Measurements from ENCODE around the gene ESYT1. TPM values are rescaled to one million over a fixed set of nuclear protein-coding genes. Genes with fewer than 3 reads are reported as not detected.

ESYT1 gene
- total and polyA plus RNA-seq, 9 of the 15 experiments (the other 6 are each of a cell fraction or from before 2014, with no cell fraction given): 132 to 420 (median 164) TPM

- TF ChIP-seq NR1H2 (CRISPR knock-in tag; IDR thresholded peaks at IDR 0.05) (no peak), HMGN3 (IDR thresholded peaks at IDR 0.05; ENCODE audit: borderline replicate concordance, extremely low read depth, insufficient read length, low read depth, low read length) (no peak), ZNF143 (CRISPR knock-in tag; IDR thresholded peaks at IDR 0.05) (no peak; the same call in 1 of the 2 replicates), MLLT1 (IDR thresholded peaks at IDR 0.05) (peak in 1 of 2 experiments; percentile 90; a peak in 2 of 4 replicates), CHD7 (IDR thresholded peaks at IDR 0.05; ENCODE audit: low read depth, low read length) (peak; percentile 42), ZNF174 (CRISPR knock-in tag; IDR thresholded peaks at IDR 0.05) (no peak), EWSR1 (IDR thresholded peaks at IDR 0.05; ENCODE audit: borderline replicate concordance, low read depth, partially characterized antibody) (no peak), ARNT (IDR thresholded peaks at IDR 0.05) (no peak), GATAD2A (IDR thresholded peaks at IDR 0.05) (no peak)
- TF ChIP-seq, protein P1, sequence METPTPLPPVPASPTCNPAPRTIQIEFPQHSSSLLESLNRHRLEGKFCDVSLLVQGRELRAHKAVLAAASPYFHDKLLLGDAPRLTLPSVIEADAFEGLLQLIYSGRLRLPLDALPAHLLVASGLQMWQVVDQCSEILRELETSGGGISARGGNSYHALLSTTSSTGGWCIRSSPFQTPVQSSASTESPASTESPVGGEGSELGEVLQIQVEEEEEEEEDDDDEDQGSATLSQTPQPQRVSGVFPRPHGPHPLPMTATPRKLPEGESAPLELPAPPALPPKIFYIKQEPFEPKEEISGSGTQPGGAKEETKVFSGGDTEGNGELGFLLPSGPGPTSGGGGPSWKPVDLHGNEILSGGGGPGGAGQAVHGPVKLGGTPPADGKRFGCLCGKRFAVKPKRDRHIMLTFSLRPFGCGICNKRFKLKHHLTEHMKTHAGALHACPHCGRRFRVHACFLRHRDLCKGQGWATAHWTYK (CRISPR knock-in tag; IDR thresholded peaks at IDR 0.05): no peak
- TF ChIP-seq, protein P2, sequence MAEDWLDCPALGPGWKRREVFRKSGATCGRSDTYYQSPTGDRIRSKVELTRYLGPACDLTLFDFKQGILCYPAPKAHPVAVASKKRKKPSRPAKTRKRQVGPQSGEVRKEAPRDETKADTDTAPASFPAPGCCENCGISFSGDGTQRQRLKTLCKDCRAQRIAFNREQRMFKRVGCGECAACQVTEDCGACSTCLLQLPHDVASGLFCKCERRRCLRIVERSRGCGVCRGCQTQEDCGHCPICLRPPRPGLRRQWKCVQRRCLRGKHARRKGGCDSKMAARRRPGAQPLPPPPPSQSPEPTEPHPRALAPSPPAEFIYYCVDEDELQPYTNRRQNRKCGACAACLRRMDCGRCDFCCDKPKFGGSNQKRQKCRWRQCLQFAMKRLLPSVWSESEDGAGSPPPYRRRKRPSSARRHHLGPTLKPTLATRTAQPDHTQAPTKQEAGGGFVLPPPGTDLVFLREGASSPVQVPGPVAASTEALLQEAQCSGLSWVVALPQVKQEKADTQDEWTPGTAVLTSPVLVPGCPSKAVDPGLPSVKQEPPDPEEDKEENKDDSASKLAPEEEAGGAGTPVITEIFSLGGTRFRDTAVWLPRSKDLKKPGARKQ (CRISPR knock-in tag; IDR thresholded peaks at IDR 0.05): peak; percentile 93
These were observed 29.3 kb downstream of the ESYT1 start (continued) for GRCh38 chr12:56157201-56158028.

All from K562 (cell line).